ENCODE data around the gene STARD7.

DNA sequence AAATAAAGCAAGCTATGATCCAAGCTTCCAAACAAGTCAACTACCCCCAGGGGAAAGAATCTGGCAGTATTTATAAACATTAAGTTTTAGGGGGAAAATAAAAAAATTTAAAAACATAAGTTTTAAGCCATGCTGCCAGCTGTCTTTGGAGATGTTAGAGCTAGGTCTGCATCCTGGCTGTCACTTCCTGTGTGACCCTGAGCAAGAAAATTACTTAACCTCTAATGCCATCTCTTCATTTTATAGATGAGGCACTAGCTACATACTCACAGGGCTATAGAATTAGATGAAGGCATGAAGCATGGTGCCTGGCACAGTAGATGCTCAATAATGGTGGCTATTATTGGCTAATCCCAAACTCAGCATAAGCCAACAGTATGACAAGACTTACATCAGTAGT, 28.1 kb downstream of the STARD7 start:
- no peak for TF ChIP-seq CTCF (IDR thresholded peaks at IDR 0.05)
- TF ChIP-seq POLR2A (IDR thresholded peaks at IDR 0.05) = no peak

Data from right lobe of liver (tissue), 4 donors.